ENCODE results near the gene SLC27A1. TPM values are rescaled to one million over a fixed set of nuclear protein-coding genes. Genes with fewer than 3 reads are reported as not detected.
"Not testable (repeated sequence)": the region's sequence is repeated elsewhere in the genome, so short reads cannot be mapped to it uniquely, and the experiment has no call there.

SLC27A1 gene
- total RNA-seq, 1 donor from 2014 or later: 68.9 TPM

DNA sequence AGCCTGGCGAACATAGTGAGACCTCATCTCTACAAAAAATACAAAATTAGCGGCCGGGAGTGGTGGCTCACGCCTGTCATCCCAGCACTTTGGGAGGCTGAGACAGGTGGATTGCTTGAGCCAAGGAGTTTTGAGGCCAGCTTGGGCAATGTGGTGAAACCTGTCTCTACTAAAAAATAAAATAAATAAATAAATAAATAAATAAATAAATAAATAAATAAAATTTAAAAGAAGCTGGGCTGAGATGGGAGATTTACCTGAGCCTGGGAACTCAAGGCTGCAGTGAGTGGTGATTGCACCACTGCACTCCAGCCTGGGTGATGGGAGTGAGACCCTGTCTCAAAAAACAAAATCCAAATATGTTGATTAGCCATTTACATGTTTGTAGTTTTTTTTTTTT, 82.4 kb downstream of the SLC27A1 start:
- DNase-seq; intact Hi-C loops (cut with micrococcal nuclease); ATAC-seq: not testable (repeated sequence)

GRCh38 chr19:17553256-17553655, 82.9 kb downstream of the SLC27A1 start:
- peak; percentile 62 for DNase-seq
- peak; percentile 65 for ATAC-seq
- intact Hi-C loops (cut with micrococcal nuclease): no loop called here

- no peak for ATAC-seq
- no peak for DNase-seq
- intact Hi-C loops (cut with micrococcal nuclease): no loop called here
Observed at GRCh38 chr19:17554968-17555479, 84.7 kb downstream of the SLC27A1 start.

GRCh38 chr19:17555480-17555928, 85.2 kb downstream of the SLC27A1 start, which contains the start of gene COLGALT1:
TSS of gene COLGALT1 (plus strand) at chr19:17555649. CDS start at chr19:17555714, 65 bp downstream.
- ATAC-seq (peak; percentile 95), DNase-seq (peak; percentile 100)
- intact Hi-C loops (cut with micrococcal nuclease): no loop called here

Other genes starting within 250 kb of the SLC27A1 start
- gene OCEL1, start 244.3 kb upstream of the SLC27A1 start, total RNA-seq: 28.0 TPM
- gene NR2F6, start 224.6 kb upstream of the SLC27A1 start, total RNA-seq: 82.4 TPM
- 9.3 TPM for gene USHBP1, start 205.8 kb upstream of the SLC27A1 start, total RNA-seq
- gene BABAM1, start 203.1 kb upstream of the SLC27A1 start, total RNA-seq: 82.0 TPM
- 0.12 TPM for gene ANKLE1, start 188.6 kb upstream of the SLC27A1 start, total RNA-seq
- gene ABHD8, start 167.1 kb upstream of the SLC27A1 start, total RNA-seq: 14.8 TPM
- 242 TPM for gene MRPL34, start 164.7 kb upstream of the SLC27A1 start, total RNA-seq
- gene DDA1, start 161.0 kb upstream of the SLC27A1 start, total RNA-seq: 31.9 TPM
- gene ANO8, start 135.7 kb upstream of the SLC27A1 start, total RNA-seq: 11.7 TPM
- gene GTPBP3, start 133.0 kb upstream of the SLC27A1 start, total RNA-seq: 11.5 TPM
- gene PLVAP, start 93.2 kb upstream of the SLC27A1 start, total RNA-seq: 22.9 TPM
- not detected for gene CCDC194, start 76.3 kb upstream of the SLC27A1 start, total RNA-seq
- gene BST2, start 64.9 kb upstream of the SLC27A1 start, total RNA-seq: 49.7 TPM
- 18.9 TPM for gene MVB12A, start 50.5 kb upstream of the SLC27A1 start, total RNA-seq
- not detected for gene TMEM221, start 21.9 kb upstream of the SLC27A1 start, total RNA-seq
- not detected for gene NXNL1, start 9.6 kb upstream of the SLC27A1 start, total RNA-seq
- gene PGLS, start 41.1 kb downstream of the SLC27A1 start, total RNA-seq: 19.7 TPM
- gene COLGALT1, start 85.1 kb downstream of the SLC27A1 start, total RNA-seq: 33.0 TPM
- not detected for gene UNC13A, start 217.8 kb downstream of the SLC27A1 start, total RNA-seq
- 25.5 TPM for gene MAP1S, start 249.0 kb downstream of the SLC27A1 start, total RNA-seq

Measured in left ventricle myocardium superior (tissue), 1 donor.